Left lung (tissue), 10 donors: ENCODE data around the gene TRIM8. TPM values are rescaled to one million over a fixed set of nuclear protein-coding genes. Genes with fewer than 3 reads are reported as not detected.

Experiments
- ATAC-seq: fragments of 200-7000 bp; cut with Tn5 transposase; one replicate; pipeline ENCODE4 v1.9.1; 2020; ENCODE audit warnings: moderate library complexity
- DNase-seq, 4 donors: peaks; one replicate each; pipeline ENCODE4 v3.0.0-alpha.2; 2013 to 2020
- H3K27ac ChIP-seq, 2 donors: fragments of 200-600 bp; sonication (generic) in 1 of 2; one replicate each; pipeline versions ENCODE4 v1.5.0 to v1.8.0; 2020 to 2021
- H3K27me3 ChIP-seq, 2 donors: fragments of 200-600 bp; sonication (generic) in 1 of 2; one replicate each; pipeline versions ENCODE4 v1.5.0 to v1.8.0; 2020 to 2021
- H3K36me3 ChIP-seq, 2 donors: fragments of 200-600 bp; sonication (generic) in 1 of 2; one replicate each; pipeline versions ENCODE4 v1.5.0 to v1.8.0; 2020 to 2021
- H3K4me1 ChIP-seq, 2 donors: fragments of 200-600 bp; one replicate each; pipeline ENCODE4 v1.8.0; 2021
- H3K4me3 ChIP-seq, 2 donors: fragments of 200-600 bp; sonication (generic) in 1 of 2; one replicate each; pipeline versions ENCODE4 v1.5.0 to v1.8.0; 2020 to 2021; ENCODE audit warnings: mild to moderate bottlenecking in 1 of 2
- H3K9me3 ChIP-seq, 2 donors: fragments of 200-600 bp; sonication (generic) in 1 of 2; one replicate each; pipeline versions ENCODE4 v1.5.0 to v1.8.0; 2020 to 2021
- CTCF ChIP-seq, 2 donors: fragments of 200-600 bp; sonication (generic) in 1 of 2; IDR thresholded peaks; one replicate each; pipeline versions ENCODE4 v1.5.0 to v1.8.0; 2021; ENCODE audit warnings: antibody characterized with exemption in 2 of 2
- intact Hi-C, 2 donors: fragments of 100-400 bp; cut with DNase I; formaldehyde crosslinking; loops; one replicate each; pipeline versions ENCODE4 v1.11.2 to v1.14.2; 2022
- polyA plus RNA-seq, 6 donors: library from polyadenylated mRNA; unstranded; fragments of 120-200 nt; gene quantifications; one replicate each; pipeline ENCODE4 v1.2.1, GENCODE V29; 2013; ENCODE audit not compliant: insufficient read length in 6 of 6
- total RNA-seq, 2 donors: library from RNA; stranded (reverse); fragmentation: NEBNext Ultra II Directional; extraction: Animal tissue kit (Norgen Biotek cat#: 25700); gene quantifications; one replicate each; pipeline ENCODE4 v1.2.1, GENCODE V29; 2021
- donor health status: DM: no; HTN: yes; CAD: no.
- donor health status: DM: no; HTN: no; CAD: no.

TRIM8 gene
- total and polyA plus RNA-seq, 8 donors, result 88.9 to 180 (median 112) TPM

GRCh38 chr10:102653060-102653459, 8.8 kb downstream of the TRIM8 start:
- intact Hi-C loops, result no loop called here
- DNase-seq, result no peak
- peaks cover 0 to 62% of the 10 kb centered on the region in 2 donors for H3K36me3 ChIP-seq
- H3K27ac ChIP-seq, result peak overlapping the region; percentile 39 to 98
- H3K4me1 ChIP-seq, result peaks cover 63 to 97% of the 10 kb centered on the region in 2 donors
- H3K9me3 ChIP-seq, result no peaks in the 10 kb centered on the region
- peak; percentile 4 for ATAC-seq
- no peak overlapping the region for H3K4me3 ChIP-seq
- H3K27me3 ChIP-seq, result no peaks in the 10 kb centered on the region
- no peak for TF ChIP-seq CTCF (IDR thresholded peaks at IDR 0.05)

- Histone ChIP-seq H3K4me1 (peaks cover 54 to 97% of the 10 kb centered on the region in 2 donors), H3K4me3 (no peak overlapping the region)
These were observed 10.3 kb downstream of the TRIM8 start for GRCh38 chr10:102654566-102654965.

GRCh38 chr10:102654969-102655368, 10.7 kb downstream of the TRIM8 start:
- Histone ChIP-seq H3K4me1 (peaks cover 50 to 97% of the 10 kb centered on the region in 2 donors), H3K27ac (peak overlapping the region in 1 of 2 donors; percentile 98), H3K36me3 (peaks cover 0 to 68% of the 10 kb centered on the region in 2 donors)

More at GRCh38 chr10:102654566-102654965, 10.3 kb downstream of the TRIM8 start:
- H3K9me3 ChIP-seq, result no peaks in the 10 kb centered on the region
- no peaks in the 10 kb centered on the region for H3K27me3 ChIP-seq
- peaks cover 0 to 68% of the 10 kb centered on the region in 2 donors for H3K36me3 ChIP-seq
- ATAC-seq (no peak), DNase-seq (peak in 1 of 4 donors; percentile 69)
- H3K27ac ChIP-seq, result peak overlapping the region in 1 of 2 donors; percentile 98
- no peak for TF ChIP-seq CTCF (IDR thresholded peaks at IDR 0.05)
- intact Hi-C loops, result no loop called here

GRCh38 chr10:102656026-102656425, 11.7 kb downstream of the TRIM8 start:
- intact Hi-C loops, result no loop called here
- TF ChIP-seq CTCF (IDR thresholded peaks at IDR 0.05), result no peak
- H3K4me1 ChIP-seq, result peaks cover 45 to 97% of the 10 kb centered on the region in 2 donors
- ATAC-seq, result no peak
- H3K27me3 ChIP-seq, result no peaks in the 10 kb centered on the region
- no peaks in the 10 kb centered on the region for H3K9me3 ChIP-seq
- H3K27ac ChIP-seq, result peak overlapping the region in 1 of 2 donors; percentile 98
- DNase-seq, result peak in 1 of 4 donors; percentile 58
- peaks cover 0 to 66% of the 10 kb centered on the region in 2 donors for H3K36me3 ChIP-seq
- no peak overlapping the region for H3K4me3 ChIP-seq

More at GRCh38 chr10:102654969-102655368, 10.7 kb downstream of the TRIM8 start:
- no peak overlapping the region for H3K4me3 ChIP-seq
- no peaks in the 10 kb centered on the region for H3K27me3 ChIP-seq
- no peaks in the 10 kb centered on the region for H3K9me3 ChIP-seq
- intact Hi-C loops, result no loop called here
- TF ChIP-seq CTCF (IDR thresholded peaks at IDR 0.05), result no peak
- DNase-seq (peak in 1 of 4 donors; percentile 65), ATAC-seq (no peak)

GRCh38 chr10:102656791-102657371, 12.6 kb downstream of the TRIM8 start:
- TF ChIP-seq CTCF (IDR thresholded peaks at IDR 0.05), result no peak
- ATAC-seq, result no peak

More at GRCh38 chr10:102656791-102657371, 12.6 kb downstream of the TRIM8 start:
- Histone ChIP-seq H3K9me3 (no peaks in the 10 kb centered on the region), H3K4me1 (peaks cover 42 to 97% of the 10 kb centered on the region in 2 donors), H3K4me3 (no peak overlapping the region), H3K27me3 (no peaks in the 10 kb centered on the region), H3K27ac (peak overlapping the region; percentile 74 to 98), H3K36me3 (peaks cover 0 to 59% of the 10 kb centered on the region in 2 donors)
- intact Hi-C loops, result no loop called here
- peak in 1 of 4 donors; percentile 79 for DNase-seq
